ENCODE results near the gene RGL1. TPM values are rescaled to one million over a fixed set of nuclear protein-coding genes. Genes with fewer than 3 reads are reported as not detected.

The RGL1 gene
- total RNA-seq, 1 donor from 2014 or later = 34.0 TPM

GRCh38 chr1:183879966-183880365, 75.0 kb downstream of the RGL1 start:
- H3K36me3 Mint-ChIP-seq = peaks cover 15% of the 10 kb centered on the region

GRCh38 chr1:183880531-183881243, 75.8 kb downstream of the RGL1 start:
- DNase-seq (ENCODE audit: low spot score in 2 of 2, unreplicated experiment in 2 of 2) = no peak
- H3K9me3 Mint-ChIP-seq = no peaks in the 10 kb centered on the region
- peak overlapping the region; percentile 98 for H3K27ac Mint-ChIP-seq
- peaks cover 22% of the 10 kb centered on the region for H3K36me3 Mint-ChIP-seq
- no peak for TF ChIP-seq CTCF (IDR thresholded peaks at IDR 0.05; ENCODE audit: unreplicated experiment)
- H3K27me3 Mint-ChIP-seq (ENCODE audit: low read depth) = no peaks in the 10 kb centered on the region
- H3K4me3 Mint-ChIP-seq = no peak overlapping the region
- peaks cover 77% of the 10 kb centered on the region for H3K4me1 Mint-ChIP-seq

More at GRCh38 chr1:183879966-183880365, 75.0 kb downstream of the RGL1 start:
- H3K27ac Mint-ChIP-seq = peak overlapping the region; percentile 91
- H3K27me3 Mint-ChIP-seq (ENCODE audit: low read depth) = no peaks in the 10 kb centered on the region
- no peaks in the 10 kb centered on the region for H3K9me3 Mint-ChIP-seq
- no peak overlapping the region for H3K4me3 Mint-ChIP-seq
- DNase-seq (ENCODE audit: low spot score in 2 of 2, unreplicated experiment in 2 of 2) = no peak
- TF ChIP-seq CTCF (IDR thresholded peaks at IDR 0.05; ENCODE audit: unreplicated experiment) = no peak
- H3K4me1 Mint-ChIP-seq = peaks cover 79% of the 10 kb centered on the region

GRCh38 chr1:183881387-183882131, 76.6 kb downstream of the RGL1 start:
- TF ChIP-seq CTCF (IDR thresholded peaks at IDR 0.05; ENCODE audit: unreplicated experiment) = no peak
- no peaks in the 10 kb centered on the region for H3K27me3 Mint-ChIP-seq (ENCODE audit: low read depth)
- DNase-seq (ENCODE audit: low spot score in 2 of 2, unreplicated experiment in 2 of 2) = peak; percentile 80 to 89
- H3K4me1 Mint-ChIP-seq = peaks cover 69% of the 10 kb centered on the region
- H3K27ac Mint-ChIP-seq = peak overlapping the region; percentile 98
- H3K9me3 Mint-ChIP-seq = no peaks in the 10 kb centered on the region
- H3K36me3 Mint-ChIP-seq = peaks cover 24% of the 10 kb centered on the region
- no peak overlapping the region for H3K4me3 Mint-ChIP-seq

GRCh38 chr1:183882335-183883167, 77.6 kb downstream of the RGL1 start:
- Mint-ChIP-seq H3K27ac (peak overlapping the region; percentile 98), H3K9me3 (no peaks in the 10 kb centered on the region), H3K36me3 (peaks cover 24% of the 10 kb centered on the region), H3K4me3 (no peak overlapping the region), H3K27me3 (ENCODE audit: low read depth) (no peaks in the 10 kb centered on the region), H3K4me1 (peaks cover 68% of the 10 kb centered on the region)
- no peak for DNase-seq (ENCODE audit: low spot score in 2 of 2, unreplicated experiment in 2 of 2)
- no peak for TF ChIP-seq CTCF (IDR thresholded peaks at IDR 0.05; ENCODE audit: unreplicated experiment)

GRCh38 chr1:183883623-183884022, 78.7 kb downstream of the RGL1 start:
- H3K27me3 Mint-ChIP-seq (ENCODE audit: low read depth) = no peaks in the 10 kb centered on the region
- H3K9me3 Mint-ChIP-seq = no peaks in the 10 kb centered on the region
- peaks cover 73% of the 10 kb centered on the region for H3K4me1 Mint-ChIP-seq
- TF ChIP-seq CTCF (IDR thresholded peaks at IDR 0.05; ENCODE audit: unreplicated experiment) = no peak
- no peak for DNase-seq (ENCODE audit: low spot score in 2 of 2, unreplicated experiment in 2 of 2)
- H3K36me3 Mint-ChIP-seq = peaks cover 28% of the 10 kb centered on the region
- H3K4me3 Mint-ChIP-seq = no peak overlapping the region
- peak overlapping the region; percentile 98 for H3K27ac Mint-ChIP-seq
